OCI-LY3 (cell line): Measurements from ENCODE around the gene AKAP4.

Experiments
- EZH2phosphoT487 ChIP-seq: fragments of 200-600 bp; shearing (Covaris generic); IDR thresholded peaks from 2 replicates; pipeline ENCODE4 v1.6.1; 2018; ENCODE audit warnings: antibody characterized with exemption, mixed run types, low read depth
- TF ChIP-seq, protein P1 (sequence below): fragments of 200-600, 300-600 bp; sonication (generic); IDR thresholded peaks from 2 replicates; pipeline ENCODE4 v1.5.1; 2014; ENCODE audit warnings: antibody characterized with exemption, low read length, low read depth

DNA sequence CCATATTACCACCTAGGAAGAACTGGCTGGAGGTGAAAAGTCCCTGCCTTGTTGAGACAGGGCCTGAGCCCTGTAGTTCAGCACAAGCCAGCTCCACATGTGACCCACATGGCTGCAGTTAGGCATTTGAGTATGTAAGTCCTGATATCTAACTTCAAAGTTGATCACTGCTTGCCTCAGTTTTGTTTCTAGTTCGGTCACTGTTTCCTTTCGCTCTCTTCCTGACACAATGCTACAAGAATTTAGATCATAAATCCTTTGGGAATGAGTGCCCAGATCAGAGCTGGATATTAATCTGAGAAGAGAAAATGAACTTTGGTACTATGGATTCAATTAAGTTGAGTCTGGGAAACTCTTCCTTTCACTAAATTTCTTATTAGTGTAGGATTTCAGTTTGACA lies 48.4 kb downstream of the AKAP4 start:
- TF ChIP-seq, protein P1, sequence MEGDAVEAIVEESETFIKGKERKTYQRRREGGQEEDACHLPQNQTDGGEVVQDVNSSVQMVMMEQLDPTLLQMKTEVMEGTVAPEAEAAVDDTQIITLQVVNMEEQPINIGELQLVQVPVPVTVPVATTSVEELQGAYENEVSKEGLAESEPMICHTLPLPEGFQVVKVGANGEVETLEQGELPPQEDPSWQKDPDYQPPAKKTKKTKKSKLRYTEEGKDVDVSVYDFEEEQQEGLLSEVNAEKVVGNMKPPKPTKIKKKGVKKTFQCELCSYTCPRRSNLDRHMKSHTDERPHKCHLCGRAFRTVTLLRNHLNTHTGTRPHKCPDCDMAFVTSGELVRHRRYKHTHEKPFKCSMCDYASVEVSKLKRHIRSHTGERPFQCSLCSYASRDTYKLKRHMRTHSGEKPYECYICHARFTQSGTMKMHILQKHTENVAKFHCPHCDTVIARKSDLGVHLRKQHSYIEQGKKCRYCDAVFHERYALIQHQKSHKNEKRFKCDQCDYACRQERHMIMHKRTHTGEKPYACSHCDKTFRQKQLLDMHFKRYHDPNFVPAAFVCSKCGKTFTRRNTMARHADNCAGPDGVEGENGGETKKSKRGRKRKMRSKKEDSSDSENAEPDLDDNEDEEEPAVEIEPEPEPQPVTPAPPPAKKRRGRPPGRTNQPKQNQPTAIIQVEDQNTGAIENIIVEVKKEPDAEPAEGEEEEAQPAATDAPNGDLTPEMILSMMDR = no peak
- TF ChIP-seq EZH2phosphoT487 = no peak
